ENCODE measurements around the gene BLM. TPM values are rescaled to one million over a fixed set of nuclear protein-coding genes. Genes with fewer than 3 reads are reported as not detected.
"Not testable (repeated sequence)": the region's sequence is repeated elsewhere in the genome, so short reads cannot be mapped to it uniquely, and the experiment has no call there.

Gene BLM
- total RNA-seq (25.6 TPM), polyA plus RNA-seq (13.2 TPM)
- long read RNA-seq, donor 1 = 0 reads
- long read RNA-seq, donor 2 = 0 reads
- long read RNA-seq, donor 3, partial matches to known transcripts = 0 of 2 reads
- long read RNA-seq, donor 3, other reads (novel, unspliced or antisense) = 0 of 2 reads
- long read RNA-seq, donor 4, full-length matches to known transcripts = 1 of 1 reads
- long read RNA-seq, donor 4, partial matches to known transcripts = 0 of 1 reads
- long read RNA-seq, donor 4, other reads (novel, unspliced or antisense) = 0 of 1 reads
- long read RNA-seq, donor 5 = 0 reads
- long read RNA-seq, donor 6 = 0 reads
- long read RNA-seq, donor 7, full-length matches to known transcripts = 1 of 1 reads
- long read RNA-seq, donor 7, partial matches to known transcripts = 0 of 1 reads
- long read RNA-seq, donor 7, other reads (novel, unspliced or antisense) = 0 of 1 reads
- long read RNA-seq, donor 8, full-length matches to known transcripts = 1 of 1 reads
- long read RNA-seq, donor 8, partial matches to known transcripts = 0 of 1 reads
- long read RNA-seq, donor 8, other reads (novel, unspliced or antisense) = 0 of 1 reads
- long read RNA-seq, donor 9, full-length matches to known transcripts = 1 of 1 reads
- long read RNA-seq, donor 9, partial matches to known transcripts = 0 of 1 reads
- long read RNA-seq, donor 9, other reads (novel, unspliced or antisense) = 0 of 1 reads
- long read RNA-seq, donor 10 = 0 reads

DNA sequence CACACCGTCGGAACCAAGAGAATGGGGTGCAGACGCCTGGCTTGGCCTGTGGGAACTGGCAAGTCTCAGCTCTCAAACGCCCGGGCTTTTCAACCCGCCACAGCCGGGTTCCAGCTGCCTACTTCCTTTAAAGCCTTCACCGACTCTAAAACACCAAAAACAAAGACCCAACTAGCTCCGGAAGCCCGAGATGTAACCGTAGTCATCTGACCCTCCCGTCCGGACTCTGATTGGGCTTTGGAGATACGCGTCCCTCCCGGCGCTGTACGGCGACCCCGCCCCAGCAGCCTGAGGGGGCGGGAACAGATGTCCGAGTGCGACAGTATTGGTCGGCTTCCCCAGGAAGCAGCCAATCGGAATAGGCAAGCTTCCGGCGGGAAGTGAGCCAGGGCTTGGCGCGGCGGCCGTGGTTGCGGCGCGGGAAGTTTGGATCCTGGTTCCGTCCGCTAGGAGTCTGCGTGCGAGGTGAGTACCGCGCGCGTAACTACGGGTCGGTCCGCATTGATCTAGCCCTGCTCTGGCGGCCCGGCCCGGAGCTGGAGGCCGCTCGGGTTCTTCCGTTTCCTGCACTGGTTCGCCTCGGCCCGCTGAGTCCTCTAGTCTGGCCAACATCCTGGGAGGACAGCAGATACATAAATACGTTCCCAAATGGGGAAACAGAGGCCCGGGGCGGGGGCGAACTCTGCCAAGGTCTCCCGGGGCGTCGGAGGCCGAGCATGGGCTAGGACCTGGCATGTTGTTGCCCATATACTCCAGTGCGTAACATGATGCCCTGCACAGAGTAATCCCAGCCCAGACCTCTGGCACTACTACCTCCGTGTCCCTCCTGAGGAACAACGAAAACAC is at the start of gene BLM:
TSS of gene BLM (plus strand) at position 371 of the 846 bp plus-strand sequence. CDS start 30,047 bp downstream, outside the sequence.
- no peaks in the 10 kb centered on the region for H3K9me3 ChIP-seq (ENCODE audit: control insufficient read depth in 2 of 2, insufficient read depth in 1 of 2, low read length in 1 of 2)
- peak within 1 kb of the TSS; percentile 99 to 100 for H3K27ac ChIP-seq (ENCODE audit: low read depth in 1 of 2, low read length in 1 of 2)
- peaks cover 12% of the 10 kb centered on the region in 2 donors for H3K4me1 ChIP-seq (ENCODE audit: control insufficient read depth in 2 of 2, insufficient read depth in 2 of 2, low read length in 2 of 2)
- DNase-seq (ENCODE audit: low read depth in 6 of 9, low spot score in 9 of 9) = peak; percentile 88 to 99 (median 95)
- peaks cover 0 to 4% of the 10 kb centered on the region in 2 donors for H3K36me3 ChIP-seq (ENCODE audit: control insufficient read depth in 2 of 2, insufficient read depth in 2 of 2, low read length in 1 of 2)
- H3K4me3 ChIP-seq (ENCODE audit: low read length in 2 of 2) = peak within 1 kb of the TSS; percentile 91 to 94
- no peaks in the 10 kb centered on the region for H3K27me3 ChIP-seq (ENCODE audit: control insufficient read depth in 2 of 2, insufficient read depth in 1 of 2, low read length in 1 of 2)
- WGBS = under 1% methylated on average over 65 of the region's 65 CpGs

GRCh38 chr15:90667755-90668345 is 49.3 kb upstream of the BLM start:
- not testable (repeated sequence) for H3K4me3 ChIP-seq (ENCODE audit: low read length in 2 of 2); H3K36me3 ChIP-seq (ENCODE audit: control insufficient read depth in 2 of 2, insufficient read depth in 2 of 2, low read length in 1 of 2); H3K27ac ChIP-seq (ENCODE audit: low read depth in 1 of 2, low read length in 1 of 2); H3K27me3 ChIP-seq (ENCODE audit: control insufficient read depth in 2 of 2, insufficient read depth in 1 of 2, low read length in 1 of 2); DNase-seq (ENCODE audit: low read depth in 6 of 9, low spot score in 9 of 9); H3K9me3 ChIP-seq (ENCODE audit: control insufficient read depth in 2 of 2, insufficient read depth in 1 of 2, low read length in 1 of 2)
- peaks cover 0 to 22% of the 10 kb centered on the region in 2 donors for H3K4me1 ChIP-seq (ENCODE audit: control insufficient read depth in 2 of 2, insufficient read depth in 2 of 2, low read length in 2 of 2)
- WGBS = 92% methylated on average over 7 of the region's 7 CpGs

- not testable (repeated sequence) for H3K27ac ChIP-seq (ENCODE audit: low read depth in 1 of 2, low read length in 1 of 2); H3K9me3 ChIP-seq (ENCODE audit: control insufficient read depth in 2 of 2, insufficient read depth in 1 of 2, low read length in 1 of 2); H3K4me3 ChIP-seq (ENCODE audit: low read length in 2 of 2); H3K27me3 ChIP-seq (ENCODE audit: control insufficient read depth in 2 of 2, insufficient read depth in 1 of 2, low read length in 1 of 2); DNase-seq (ENCODE audit: low read depth in 6 of 9, low spot score in 9 of 9); H3K36me3 ChIP-seq (ENCODE audit: control insufficient read depth in 2 of 2, insufficient read depth in 2 of 2, low read length in 1 of 2)
- WGBS = 97% methylated on average over 8 of the region's 8 CpGs
- H3K4me1 ChIP-seq (ENCODE audit: control insufficient read depth in 2 of 2, insufficient read depth in 2 of 2, low read length in 2 of 2) = peaks cover 0 to 17% of the 10 kb centered on the region in 2 donors
Observed at GRCh38 chr15:90670631-90671030, 46.5 kb upstream of the BLM start.

DNA sequence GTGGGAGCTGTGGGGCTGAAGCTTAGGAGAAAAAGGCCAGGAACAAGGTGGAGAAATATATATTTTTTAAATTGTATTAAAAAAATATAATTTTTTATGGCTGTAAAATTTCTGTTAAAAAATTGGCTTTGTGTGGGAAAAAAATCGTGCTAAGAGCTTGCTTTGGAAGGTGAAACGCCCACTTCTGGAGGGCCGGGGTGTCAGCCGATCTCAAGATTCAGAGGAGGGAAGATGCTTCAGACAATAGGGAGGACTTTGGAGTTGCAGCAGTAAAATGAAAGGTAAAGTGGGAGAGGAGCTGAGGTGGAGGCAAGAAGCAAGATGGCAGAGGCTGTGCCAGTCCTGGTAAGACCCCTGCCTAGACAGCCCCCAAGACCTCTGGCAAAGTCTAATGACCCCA is 45.9 kb upstream of the BLM start:
- no peak overlapping the region for H3K4me3 ChIP-seq (ENCODE audit: low read length in 2 of 2)
- 97% methylated on average over 4 of the region's 4 CpGs for WGBS
- no peaks in the 10 kb centered on the region for H3K36me3 ChIP-seq (ENCODE audit: control insufficient read depth in 2 of 2, insufficient read depth in 2 of 2, low read length in 1 of 2)
- peaks cover 0 to 3% of the 10 kb centered on the region in 2 donors for H3K27me3 ChIP-seq (ENCODE audit: control insufficient read depth in 2 of 2, insufficient read depth in 1 of 2, low read length in 1 of 2)
- no peak for DNase-seq (ENCODE audit: low read depth in 6 of 9, low spot score in 9 of 9)
- no peaks in the 10 kb centered on the region for H3K9me3 ChIP-seq (ENCODE audit: control insufficient read depth in 2 of 2, insufficient read depth in 1 of 2, low read length in 1 of 2)
- H3K4me1 ChIP-seq (ENCODE audit: control insufficient read depth in 2 of 2, insufficient read depth in 2 of 2, low read length in 2 of 2) = peaks cover 0 to 11% of the 10 kb centered on the region in 2 donors
- H3K27ac ChIP-seq (ENCODE audit: low read depth in 1 of 2, low read length in 1 of 2) = no peak overlapping the region

DNA sequence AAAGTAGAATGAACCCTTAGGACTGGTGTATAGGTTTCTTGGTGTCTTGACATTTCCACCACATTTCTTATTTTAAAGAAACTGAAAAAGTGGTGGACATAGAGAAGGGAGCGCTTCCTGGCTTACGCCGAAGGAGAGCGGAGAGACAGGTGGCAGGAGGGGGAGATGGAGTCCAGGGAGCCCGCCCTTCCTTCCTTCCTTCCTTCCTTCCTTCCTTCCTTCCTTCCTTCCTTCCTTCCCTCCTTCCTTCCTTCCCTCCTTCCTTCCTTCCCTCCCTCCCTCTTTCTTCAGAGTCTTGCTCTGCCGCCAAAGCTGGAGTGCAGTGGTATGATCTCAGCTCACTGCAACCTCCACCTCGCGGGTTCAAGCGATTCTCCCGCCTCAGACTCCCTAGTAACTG is 43.8 kb upstream of the BLM start:
- not testable (repeated sequence) for H3K27ac ChIP-seq (ENCODE audit: low read depth in 1 of 2, low read length in 1 of 2); H3K4me3 ChIP-seq (ENCODE audit: low read length in 2 of 2); H3K36me3 ChIP-seq (ENCODE audit: control insufficient read depth in 2 of 2, insufficient read depth in 2 of 2, low read length in 1 of 2); DNase-seq (ENCODE audit: low read depth in 6 of 9, low spot score in 9 of 9); H3K27me3 ChIP-seq (ENCODE audit: control insufficient read depth in 2 of 2, insufficient read depth in 1 of 2, low read length in 1 of 2); H3K9me3 ChIP-seq (ENCODE audit: control insufficient read depth in 2 of 2, insufficient read depth in 1 of 2, low read length in 1 of 2)
- WGBS = 97% methylated on average over 10 of the region's 10 CpGs
- H3K4me1 ChIP-seq (ENCODE audit: control insufficient read depth in 2 of 2, insufficient read depth in 2 of 2, low read length in 2 of 2) = peaks cover 6 to 15% of the 10 kb centered on the region in 2 donors

GRCh38 chr15:90674476-90674875 is 42.7 kb upstream of the BLM start:
- H3K4me1 ChIP-seq (ENCODE audit: control insufficient read depth in 2 of 2, insufficient read depth in 2 of 2, low read length in 2 of 2) = peaks cover 11 to 25% of the 10 kb centered on the region in 2 donors
- WGBS = 97% methylated on average over 3 of the region's 3 CpGs
- H3K27me3 ChIP-seq (ENCODE audit: control insufficient read depth in 2 of 2, insufficient read depth in 1 of 2, low read length in 1 of 2) = no peaks in the 10 kb centered on the region
- H3K36me3 ChIP-seq (ENCODE audit: control insufficient read depth in 2 of 2, insufficient read depth in 2 of 2, low read length in 1 of 2) = no peaks in the 10 kb centered on the region
- H3K9me3 ChIP-seq (ENCODE audit: control insufficient read depth in 2 of 2, insufficient read depth in 1 of 2, low read length in 1 of 2) = no peaks in the 10 kb centered on the region
- H3K27ac ChIP-seq (ENCODE audit: low read depth in 1 of 2, low read length in 1 of 2) = no peak overlapping the region
- no peak for DNase-seq (ENCODE audit: low read depth in 6 of 9, low spot score in 9 of 9)
- H3K4me3 ChIP-seq (ENCODE audit: low read length in 2 of 2) = no peak overlapping the region

GRCh38 chr15:90675464-90675863 is 41.7 kb upstream of the BLM start:
- 94% methylated on average over 5 of the region's 5 CpGs for WGBS
- no peak overlapping the region for H3K27ac ChIP-seq (ENCODE audit: low read depth in 1 of 2, low read length in 1 of 2)
- peaks cover 11 to 30% of the 10 kb centered on the region in 2 donors for H3K4me1 ChIP-seq (ENCODE audit: control insufficient read depth in 2 of 2, insufficient read depth in 2 of 2, low read length in 2 of 2)
- no peak overlapping the region for H3K4me3 ChIP-seq (ENCODE audit: low read length in 2 of 2)
- H3K36me3 ChIP-seq (ENCODE audit: control insufficient read depth in 2 of 2, insufficient read depth in 2 of 2, low read length in 1 of 2) = no peaks in the 10 kb centered on the region
- DNase-seq (ENCODE audit: low read depth in 6 of 9, low spot score in 9 of 9) = no peak
- H3K9me3 ChIP-seq (ENCODE audit: control insufficient read depth in 2 of 2, insufficient read depth in 1 of 2, low read length in 1 of 2) = no peaks in the 10 kb centered on the region
- no peaks in the 10 kb centered on the region for H3K27me3 ChIP-seq (ENCODE audit: control insufficient read depth in 2 of 2, insufficient read depth in 1 of 2, low read length in 1 of 2)

DNA sequence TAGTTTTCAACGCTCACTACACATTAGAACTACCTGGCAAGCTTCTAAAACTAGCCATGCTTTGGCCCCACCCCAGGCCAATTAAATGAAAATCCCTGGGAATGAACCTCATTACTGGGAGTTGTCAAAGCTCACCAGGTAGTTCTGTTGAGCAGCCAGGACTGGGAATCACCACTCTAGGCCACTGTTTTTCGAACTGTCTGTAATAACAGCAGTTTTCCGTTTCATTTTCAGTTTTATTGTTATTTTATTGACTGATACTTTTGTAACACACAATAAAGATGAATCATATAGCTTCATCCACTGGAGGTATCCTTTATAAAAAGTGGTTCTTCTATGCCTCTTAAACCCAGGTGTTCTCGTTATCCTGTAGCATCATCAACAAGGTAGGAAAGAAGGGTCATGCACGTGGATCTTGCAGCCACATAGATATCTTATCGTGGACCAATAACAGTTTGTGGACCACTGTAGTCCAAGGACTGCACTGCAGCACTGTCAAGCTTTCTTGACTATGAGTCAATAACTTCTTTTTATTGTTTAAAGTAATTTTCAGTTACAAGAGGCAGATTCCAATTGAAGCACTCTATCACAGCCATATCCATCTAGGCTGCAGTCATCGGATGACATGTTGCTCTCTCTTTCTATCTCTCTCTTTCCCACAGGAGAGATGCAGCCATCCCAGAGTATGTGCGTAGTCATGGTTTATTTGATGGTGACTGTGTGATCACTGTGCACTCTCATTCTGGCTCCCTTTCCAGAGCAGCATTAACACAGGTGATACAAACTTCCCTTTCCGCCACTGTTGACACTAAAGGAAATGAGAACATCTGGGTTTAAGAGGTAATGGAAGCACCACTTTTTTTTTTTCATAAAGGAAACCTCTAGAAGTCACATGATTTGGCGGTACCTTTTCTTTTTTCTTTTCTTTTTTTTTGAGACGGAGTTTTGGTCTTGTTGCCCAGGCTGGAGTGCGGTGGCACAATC is 39.0 kb upstream of the BLM start:
- H3K4me1 ChIP-seq (ENCODE audit: control insufficient read depth in 2 of 2, insufficient read depth in 2 of 2, low read length in 2 of 2) = peaks cover 11 to 38% of the 10 kb centered on the region in 2 donors
- no peaks in the 10 kb centered on the region for H3K36me3 ChIP-seq (ENCODE audit: control insufficient read depth in 2 of 2, insufficient read depth in 2 of 2, low read length in 1 of 2)
- no peaks in the 10 kb centered on the region for H3K27me3 ChIP-seq (ENCODE audit: control insufficient read depth in 2 of 2, insufficient read depth in 1 of 2, low read length in 1 of 2)
- peak overlapping the region; percentile 58 to 88 for H3K27ac ChIP-seq (ENCODE audit: low read depth in 1 of 2, low read length in 1 of 2)
- H3K9me3 ChIP-seq (ENCODE audit: control insufficient read depth in 2 of 2, insufficient read depth in 1 of 2, low read length in 1 of 2) = no peaks in the 10 kb centered on the region
- H3K4me3 ChIP-seq (ENCODE audit: low read length in 2 of 2) = no peak overlapping the region
- WGBS = 60% methylated on average over 11 of the region's 12 CpGs
- peak in 6 of 9 donors; percentile 60 to 89 (median 74) for DNase-seq (ENCODE audit: low read depth in 6 of 9, low spot score in 9 of 9)

All from thymus (tissue), 14 donors.